ENCODE results near the gene SHMT2. TPM values are rescaled to one million over a fixed set of nuclear protein-coding genes. Genes with fewer than 3 reads are reported as not detected.

SHMT2 gene
- total RNA-seq, 1 experiment from 2014 or later: 297 TPM

- Mint-ChIP-seq H3K36me3 (peaks cover 12% of the 10 kb centered on the region), H3K4me1 (peaks cover 12% of the 10 kb centered on the region), H3K4me3 (no peak overlapping the region), H3K27me3 (ENCODE audit: low read depth) (no peaks in the 10 kb centered on the region), H3K9me3 (no peaks in the 10 kb centered on the region), H3K27ac (no peak overlapping the region)
- TF ChIP-seq NFYB (CRISPR knock-in tag; conservative IDR thresholded peaks at IDR 0.05; ENCODE audit: low read depth): no peak
- no peak for TF ChIP-seq GTF2I (CRISPR knock-in tag; conservative IDR thresholded peaks at IDR 0.05)
- TF ChIP-seq ZNF121 (CRISPR knock-in tag; IDR thresholded peaks at IDR 0.05): no peak
- no peak for TF ChIP-seq ZNF396 (CRISPR knock-in tag; IDR thresholded peaks at IDR 0.05; ENCODE audit: borderline replicate concordance)
- no peak for TF ChIP-seq ZNF416 (CRISPR knock-in tag; IDR thresholded peaks at IDR 0.05)
- TF ChIP-seq NFE2L1 (CRISPR knock-in tag; IDR thresholded peaks at IDR 0.05): no peak
- TF ChIP-seq OVOL2 (CRISPR knock-in tag; IDR thresholded peaks at IDR 0.05; ENCODE audit: borderline replicate concordance): no peak
- TF ChIP-seq ELF4 (CRISPR knock-in tag; IDR thresholded peaks at IDR 0.05; ENCODE audit: low read depth): no peak
- TF ChIP-seq TCF7 (CRISPR knock-in tag; IDR thresholded peaks at IDR 0.05; ENCODE audit: low read depth): no peak
- no peak for TF ChIP-seq ZBTB21 (CRISPR knock-in tag; IDR thresholded peaks at IDR 0.05; ENCODE audit: borderline replicate concordance)
- TF ChIP-seq NFATC4 (CRISPR knock-in tag; IDR thresholded peaks at IDR 0.05): no peak
- TF ChIP-seq, protein P1, sequence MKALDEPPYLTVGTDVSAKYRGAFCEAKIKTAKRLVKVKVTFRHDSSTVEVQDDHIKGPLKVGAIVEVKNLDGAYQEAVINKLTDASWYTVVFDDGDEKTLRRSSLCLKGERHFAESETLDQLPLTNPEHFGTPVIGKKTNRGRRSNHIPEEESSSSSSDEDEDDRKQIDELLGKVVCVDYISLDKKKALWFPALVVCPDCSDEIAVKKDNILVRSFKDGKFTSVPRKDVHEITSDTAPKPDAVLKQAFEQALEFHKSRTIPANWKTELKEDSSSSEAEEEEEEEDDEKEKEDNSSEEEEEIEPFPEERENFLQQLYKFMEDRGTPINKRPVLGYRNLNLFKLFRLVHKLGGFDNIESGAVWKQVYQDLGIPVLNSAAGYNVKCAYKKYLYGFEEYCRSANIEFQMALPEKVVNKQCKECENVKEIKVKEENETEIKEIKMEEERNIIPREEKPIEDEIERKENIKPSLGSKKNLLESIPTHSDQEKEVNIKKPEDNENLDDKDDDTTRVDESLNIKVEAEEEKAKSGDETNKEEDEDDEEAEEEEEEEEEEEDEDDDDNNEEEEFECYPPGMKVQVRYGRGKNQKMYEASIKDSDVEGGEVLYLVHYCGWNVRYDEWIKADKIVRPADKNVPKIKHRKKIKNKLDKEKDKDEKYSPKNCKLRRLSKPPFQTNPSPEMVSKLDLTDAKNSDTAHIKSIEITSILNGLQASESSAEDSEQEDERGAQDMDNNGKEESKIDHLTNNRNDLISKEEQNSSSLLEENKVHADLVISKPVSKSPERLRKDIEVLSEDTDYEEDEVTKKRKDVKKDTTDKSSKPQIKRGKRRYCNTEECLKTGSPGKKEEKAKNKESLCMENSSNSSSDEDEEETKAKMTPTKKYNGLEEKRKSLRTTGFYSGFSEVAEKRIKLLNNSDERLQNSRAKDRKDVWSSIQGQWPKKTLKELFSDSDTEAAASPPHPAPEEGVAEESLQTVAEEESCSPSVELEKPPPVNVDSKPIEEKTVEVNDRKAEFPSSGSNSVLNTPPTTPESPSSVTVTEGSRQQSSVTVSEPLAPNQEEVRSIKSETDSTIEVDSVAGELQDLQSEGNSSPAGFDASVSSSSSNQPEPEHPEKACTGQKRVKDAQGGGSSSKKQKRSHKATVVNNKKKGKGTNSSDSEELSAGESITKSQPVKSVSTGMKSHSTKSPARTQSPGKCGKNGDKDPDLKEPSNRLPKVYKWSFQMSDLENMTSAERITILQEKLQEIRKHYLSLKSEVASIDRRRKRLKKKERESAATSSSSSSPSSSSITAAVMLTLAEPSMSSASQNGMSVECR (CRISPR knock-in tag; IDR thresholded peaks at IDR 0.05; ENCODE audit: borderline replicate concordance): no peak
- no peak for TF ChIP-seq FOXK1 (CRISPR knock-in tag; IDR thresholded peaks at IDR 0.05)
- TF ChIP-seq JAZF1 (CRISPR knock-in tag; IDR thresholded peaks at IDR 0.05): no peak
- no peak for TF ChIP-seq HMGXB4 (CRISPR knock-in tag; IDR thresholded peaks at IDR 0.05)
- no peak for TF ChIP-seq GABPB1 (CRISPR knock-in tag; IDR thresholded peaks at IDR 0.05)
- no peak for TF ChIP-seq KAT7 (CRISPR knock-in tag; IDR thresholded peaks at IDR 0.05; ENCODE audit: borderline replicate concordance)
- no peak for DNase-seq (ENCODE audit: low spot score)
- ChIA-PET CTCF (interaction anchor here (0.6 to 1.0 kb wide), 4 partner anchors 11 to 254 kb away, joined by 3 to 4 read pairs (median 4); partner anchors contain the start of genes INHBE and LRP1), POLR2A (interaction anchor here (0.6 to 0.8 kb wide), 4 partner anchors 13 to 595 kb away, joined by 3 read pairs; no protein-coding TSS in a partner anchor)
- ATAC-seq: no peak
These were observed 25.2 kb downstream of the SHMT2 start for GRCh38 chr12:57254506-57255280.

DNA sequence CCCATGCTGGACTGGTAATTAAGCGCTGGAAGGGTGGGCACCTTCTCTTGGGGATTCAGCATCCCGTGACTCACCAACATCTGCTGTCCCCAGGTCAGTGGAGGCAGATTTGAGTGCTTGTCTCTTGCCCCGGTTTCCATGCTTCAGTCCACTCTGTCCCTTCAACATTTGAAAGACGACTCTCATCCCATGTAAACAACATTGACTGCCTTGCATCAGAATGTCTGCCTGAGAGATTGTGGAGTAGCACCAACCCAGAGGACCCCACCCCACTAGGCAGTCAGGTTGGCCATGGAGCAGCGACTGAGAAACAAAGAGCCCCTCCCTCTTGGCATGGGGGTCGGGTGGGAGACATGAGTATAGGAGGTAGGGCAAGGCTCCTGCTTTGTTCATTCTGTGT lies 26.4 kb downstream of the SHMT2 start:
- H3K36me3 Mint-ChIP-seq: peaks cover 12% of the 10 kb centered on the region
- H3K4me1 Mint-ChIP-seq: peaks cover 3% of the 10 kb centered on the region
- ATAC-seq (no peak), DNase-seq (ENCODE audit: low spot score) (no peak)
- no peak overlapping the region for H3K4me3 Mint-ChIP-seq
- no peak overlapping the region for H3K27ac Mint-ChIP-seq
- no peaks in the 10 kb centered on the region for H3K27me3 Mint-ChIP-seq (ENCODE audit: low read depth)
- ChIA-PET POLR2A (interaction anchor here (0.5 kb wide), 1 partner anchor 144 kb away, joined by 4 read pairs; no protein-coding TSS in a partner anchor), CTCF (no interaction called here)
- H3K9me3 Mint-ChIP-seq: no peaks in the 10 kb centered on the region
- TF ChIP-seq FOXP1 (CRISPR knock-in tag; IDR thresholded peaks at IDR 0.05; ENCODE audit: borderline replicate concordance): no peak
